Trophoblast cell (in vitro differentiated cells and primary cell): ENCODE data around the gene KRT75.
A peak's percentile ranks its signal among the peaks of the same experiment; 100 is the strongest.

Source experiments
- DNase-seq, 2 donors: peaks; one replicate each; pipeline ENCODE4 v3.0.0-alpha.2; 2016
- H2AFZ ChIP-seq: 2 replicates; pipeline ENCODE4 v1.6.1; 2013; ENCODE audit warnings: low read length, moderate library complexity, mild to moderate bottlenecking; ENCODE audit not compliant: insufficient read depth, poor library complexity
- H2AK5ac ChIP-seq: 2 replicates; pipeline ENCODE4 v1.6.1; 2013; ENCODE audit warnings: mild to moderate bottlenecking, low read length
- H2BK120ac ChIP-seq: 2 replicates; pipeline ENCODE4 v1.6.1; 2013; ENCODE audit warnings: low read length, mild to moderate bottlenecking, moderate library complexity; ENCODE audit not compliant: insufficient read depth, poor library complexity
- H2BK12ac ChIP-seq: 2 replicates; pipeline ENCODE4 v1.6.1; 2013; ENCODE audit warnings: mild to moderate bottlenecking, low read length, moderate library complexity
- H2BK5ac ChIP-seq: 2 replicates; pipeline ENCODE4 v1.6.1; 2013; ENCODE audit warnings: low read length, low read depth, moderate library complexity, mild to moderate bottlenecking; ENCODE audit not compliant: poor library complexity
- H3K14ac ChIP-seq: 2 replicates; pipeline ENCODE4 v1.6.1; 2013; ENCODE audit warnings: mild to moderate bottlenecking, low read length
- H3K18ac ChIP-seq: 2 replicates; pipeline ENCODE4 v1.6.1; 2013; ENCODE audit warnings: mild to moderate bottlenecking, low read length
- H3K23ac ChIP-seq: 2 replicates; pipeline ENCODE4 v1.6.1; 2013; ENCODE audit warnings: low read length
- H3K27ac ChIP-seq: 2 replicates; pipeline ENCODE4 v1.5.1; 2013; ENCODE audit warnings: low read depth, mild to moderate bottlenecking, inconsistent platforms, low read length, moderate library complexity
- H3K27me3 ChIP-seq: 2 replicates; pipeline ENCODE4 v1.6.1; 2013; ENCODE audit warnings: inconsistent platforms, mild to moderate bottlenecking, low read length, moderate library complexity; ENCODE audit not compliant: insufficient read depth
- H3K36me3 ChIP-seq, 2 experiments: 1 replicate in 1 of 2; 2 replicates in 1 of 2; pipeline ENCODE4 v1.6.1; 2013; ENCODE audit warnings: low read length in 2 of 2, mild to moderate bottlenecking in 2 of 2, moderate library complexity in 1 of 2; ENCODE audit not compliant: insufficient read depth in 2 of 2, control insufficient read depth in 1 of 2
- H3K4ac ChIP-seq: 2 replicates; pipeline ENCODE4 v1.6.1; 2013; ENCODE audit warnings: low read depth, mild to moderate bottlenecking, low read length, moderate library complexity
- H3K4me1 ChIP-seq, 2 experiments: 1 replicate in 1 of 2; 2 replicates in 1 of 2; pipeline ENCODE4 v1.6.1; 2013; ENCODE audit warnings: low read length in 2 of 2, mild to moderate bottlenecking in 2 of 2, moderate library complexity in 1 of 2; ENCODE audit not compliant: insufficient read depth in 2 of 2, control insufficient read depth in 1 of 2
- H3K4me2 ChIP-seq: 2 replicates; pipeline ENCODE4 v1.6.1; 2013; ENCODE audit warnings: inconsistent platforms, mild to moderate bottlenecking, low read length, moderate library complexity
- H3K4me3 ChIP-seq: 2 replicates; pipeline ENCODE4 v1.5.1; 2013; ENCODE audit warnings: mild to moderate bottlenecking, low read depth, low read length, inconsistent platforms
- H3K79me1 ChIP-seq: one replicate; pipeline ENCODE4 v1.6.1; 2013; ENCODE audit warnings: low read length
- H3K79me2 ChIP-seq: 2 replicates; pipeline ENCODE4 v1.6.1; 2013; ENCODE audit warnings: low read length, mild to moderate bottlenecking; ENCODE audit not compliant: control insufficient read depth, insufficient read depth, poor library complexity
- H3K9ac ChIP-seq: 2 replicates; pipeline ENCODE4 v1.6.1; 2013; ENCODE audit warnings: mild to moderate bottlenecking, low read length
- H3K9me3 ChIP-seq: 2 replicates; pipeline ENCODE4 v1.6.1; 2013; ENCODE audit warnings: low read depth, mild to moderate bottlenecking, control low read depth, inconsistent platforms, low read length; ENCODE audit not compliant: insufficient read depth
- H4K12ac ChIP-seq: 2 replicates; pipeline ENCODE4 v1.6.1; 2013; ENCODE audit warnings: low read depth, mild to moderate bottlenecking, low read length, moderate library complexity
- H4K8ac ChIP-seq: 2 replicates; pipeline ENCODE4 v1.6.1; 2013; ENCODE audit warnings: low read depth, mild to moderate bottlenecking, low read length, moderate library complexity
- H4K91ac ChIP-seq: one replicate; pipeline ENCODE4 v1.6.1; 2013; ENCODE audit warnings: low read depth, mild to moderate bottlenecking, low read length, moderate library complexity
- WGBS: extraction: QIAGEN DNeasy Blood & Tissue Kit; methylation state at CpG from one replicate; pipeline ENCODE4 v1.1.7; 2013; ENCODE audit warnings: missing lambda C conversion rate; ENCODE audit not compliant: insufficient read length, insufficient coverage; ENCODE audit errors: extremely low coverage; 5-methylcytosine and 5-hydroxymethylcytosine counted together

Gene KRT75

GRCh38 chr12:52416795-52417194 is 17.4 kb downstream of the KRT75 start:
- Histone ChIP-seq H4K12ac (no peak overlapping the region), H3K27ac (no peak overlapping the region), H3K4me1 (peaks cover 6 to 8% of the 10 kb centered on the region in 2 experiments), H2AK5ac (no peak overlapping the region), H3K4ac (no peak overlapping the region), H2BK120ac (no peak overlapping the region), H3K9ac (no peak overlapping the region), H3K36me3 (no peaks in the 10 kb centered on the region), H3K14ac (no peak overlapping the region), H2AFZ (no peak overlapping the region), H4K8ac (no peak overlapping the region), H3K27me3 (no peaks in the 10 kb centered on the region), H3K4me3 (no peak overlapping the region), H3K79me1 (peaks cover 5% of the 10 kb centered on the region), H3K79me2 (no peaks in the 10 kb centered on the region), H4K91ac (no peak overlapping the region), H3K23ac (no peak overlapping the region), H2BK5ac (no peak overlapping the region), H3K4me2 (no peak overlapping the region), H3K18ac (no peak overlapping the region), H2BK12ac (no peak overlapping the region), H3K9me3 (peaks cover 9% of the 10 kb centered on the region)
- peak in 1 of 2 donors; percentile 7 for DNase-seq
- no CpG with 5 or more reads among the region's 1 CpG for WGBS

GRCh38 chr12:52415870-52416750 is 18.1 kb downstream of the KRT75 start:
- Histone ChIP-seq H3K18ac (no peak overlapping the region), H3K79me2 (no peaks in the 10 kb centered on the region), H4K8ac (no peak overlapping the region), H3K9ac (no peak overlapping the region), H2BK12ac (no peak overlapping the region), H3K4me2 (no peak overlapping the region), H4K12ac (no peak overlapping the region), H3K4ac (no peak overlapping the region), H3K36me3 (no peaks in the 10 kb centered on the region), H3K79me1 (no peaks in the 10 kb centered on the region), H2BK5ac (no peak overlapping the region), H3K4me1 (peaks cover 0 to 5% of the 10 kb centered on the region in 2 experiments), H4K91ac (no peak overlapping the region), H3K9me3 (peaks cover 11% of the 10 kb centered on the region), H2BK120ac (no peak overlapping the region), H2AFZ (no peak overlapping the region), H3K27me3 (no peaks in the 10 kb centered on the region), H2AK5ac (no peak overlapping the region), H3K27ac (no peak overlapping the region), H3K23ac (no peak overlapping the region), H3K4me3 (no peak overlapping the region), H3K14ac (no peak overlapping the region)
- no CpG with 5 or more reads among the region's 10 CpGs for WGBS
- peak; percentile 62 to 89 for DNase-seq

- no peak overlapping the region for H3K4ac ChIP-seq
Measured at GRCh38 chr12:52414936-52415335, 19.2 kb downstream of the KRT75 start.

GRCh38 chr12:52413782-52414345 is 20.3 kb downstream of the KRT75 start:
- Histone ChIP-seq H4K91ac (no peak overlapping the region), H3K18ac (no peak overlapping the region), H2AK5ac (no peak overlapping the region), H3K4me1 (peaks cover 0 to 3% of the 10 kb centered on the region in 2 experiments), H2AFZ (no peak overlapping the region), H4K12ac (no peak overlapping the region), H3K79me1 (no peaks in the 10 kb centered on the region), H3K9ac (no peak overlapping the region), H3K4ac (no peak overlapping the region), H3K14ac (no peak overlapping the region), H3K9me3 (peaks cover 12% of the 10 kb centered on the region), H3K4me3 (no peak overlapping the region), H3K27ac (no peak overlapping the region), H2BK12ac (no peak overlapping the region), H2BK5ac (no peak overlapping the region), H2BK120ac (no peak overlapping the region), H3K36me3 (no peaks in the 10 kb centered on the region), H3K23ac (no peak overlapping the region), H3K79me2 (no peaks in the 10 kb centered on the region), H3K27me3 (no peaks in the 10 kb centered on the region), H3K4me2 (no peak overlapping the region), H4K8ac (no peak overlapping the region)
- DNase-seq, result no peak
- WGBS, result no CpG with 5 or more reads among the region's 8 CpGs

More at GRCh38 chr12:52414936-52415335, 19.2 kb downstream of the KRT75 start:
- Histone ChIP-seq H4K8ac (no peak overlapping the region), H3K9ac (no peak overlapping the region), H3K36me3 (no peaks in the 10 kb centered on the region), H2BK12ac (no peak overlapping the region), H2BK120ac (no peak overlapping the region), H3K4me1 (peaks cover 0 to 5% of the 10 kb centered on the region in 2 experiments), H3K4me3 (no peak overlapping the region), H3K27ac (no peak overlapping the region), H3K4me2 (no peak overlapping the region), H3K79me2 (no peaks in the 10 kb centered on the region), H3K27me3 (no peaks in the 10 kb centered on the region), H3K18ac (no peak overlapping the region), H4K12ac (no peak overlapping the region), H4K91ac (no peak overlapping the region), H2AFZ (no peak overlapping the region), H3K79me1 (no peaks in the 10 kb centered on the region), H2AK5ac (no peak overlapping the region), H3K9me3 (peaks cover 12% of the 10 kb centered on the region), H3K14ac (no peak overlapping the region), H2BK5ac (no peak overlapping the region), H3K23ac (no peak overlapping the region)
- WGBS, result no CpG with 5 or more reads among the region's 5 CpGs
- no peak for DNase-seq
